ENCODE results near the gene ADCY1. TPM values are rescaled to one million over a fixed set of nuclear protein-coding genes. Genes with fewer than 3 reads are reported as not detected.

Gene ADCY1
- total RNA-seq, 4 donors from 2014 or later: 0.15 to 0.72 (median 0.26) TPM

DNA sequence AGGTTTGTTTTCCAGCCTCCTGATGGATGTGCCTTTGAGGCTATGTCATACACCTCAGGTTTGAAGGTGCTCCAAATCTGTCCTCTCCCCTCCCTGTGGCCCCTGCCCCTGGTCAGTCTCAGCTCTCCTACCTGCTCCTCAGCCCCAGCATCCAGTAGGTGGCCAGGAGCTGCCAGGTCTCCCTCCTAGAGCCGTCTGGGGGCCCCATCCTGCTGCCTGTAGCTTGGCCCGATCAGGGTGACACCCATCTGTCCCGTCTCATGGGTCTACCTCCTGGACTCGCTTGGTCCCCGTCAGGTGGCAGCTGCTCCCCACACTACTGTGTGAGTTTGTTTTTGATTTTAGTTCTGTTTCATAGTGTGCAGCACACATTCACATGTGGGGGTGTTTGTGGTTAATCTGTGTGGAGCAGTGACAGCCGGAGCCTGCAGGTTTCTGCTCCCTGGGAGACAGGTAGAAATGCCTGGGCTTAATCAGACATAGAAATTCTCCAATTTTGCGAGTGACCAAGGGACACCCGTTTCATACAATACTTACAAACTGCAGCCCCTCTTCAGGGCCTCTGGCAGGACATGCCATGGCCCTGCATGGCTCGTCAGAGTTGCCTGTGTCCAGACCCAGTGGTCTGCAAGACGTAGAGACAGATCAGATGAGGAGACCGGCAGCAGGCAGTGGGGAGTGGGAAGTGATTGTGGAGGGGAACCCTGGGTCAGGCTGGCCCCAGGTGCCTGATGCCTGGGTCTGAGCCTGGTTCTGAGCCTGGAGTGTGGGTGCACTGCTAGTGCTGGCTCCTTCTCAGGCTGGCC, 17.1 kb downstream of the ADCY1 start:
- no peak overlapping the region for H3K27ac ChIP-seq
- 88% methylated on average over 11 of the region's 11 CpGs for WGBS
- no peaks in the 10 kb centered on the region for H3K4me1 ChIP-seq
- TF ChIP-seq EP300 (IDR thresholded peaks at IDR 0.05) (no peak), CTCF (IDR thresholded peaks at IDR 0.05) (no peak), POLR2AphosphoS5 (IDR thresholded peaks at IDR 0.05) (no peak), POLR2A (IDR thresholded peaks at IDR 0.05) (no peak)
- H3K9me3 ChIP-seq: no peaks in the 10 kb centered on the region
- H3K36me3 ChIP-seq: no peaks in the 10 kb centered on the region
- no peaks in the 10 kb centered on the region for H3K27me3 ChIP-seq
- peak in 1 of 2 donors; percentile 66 for DNase-seq (ENCODE audit: low spot score in 2 of 2)
- H3K4me3 ChIP-seq: no peak overlapping the region

DNA sequence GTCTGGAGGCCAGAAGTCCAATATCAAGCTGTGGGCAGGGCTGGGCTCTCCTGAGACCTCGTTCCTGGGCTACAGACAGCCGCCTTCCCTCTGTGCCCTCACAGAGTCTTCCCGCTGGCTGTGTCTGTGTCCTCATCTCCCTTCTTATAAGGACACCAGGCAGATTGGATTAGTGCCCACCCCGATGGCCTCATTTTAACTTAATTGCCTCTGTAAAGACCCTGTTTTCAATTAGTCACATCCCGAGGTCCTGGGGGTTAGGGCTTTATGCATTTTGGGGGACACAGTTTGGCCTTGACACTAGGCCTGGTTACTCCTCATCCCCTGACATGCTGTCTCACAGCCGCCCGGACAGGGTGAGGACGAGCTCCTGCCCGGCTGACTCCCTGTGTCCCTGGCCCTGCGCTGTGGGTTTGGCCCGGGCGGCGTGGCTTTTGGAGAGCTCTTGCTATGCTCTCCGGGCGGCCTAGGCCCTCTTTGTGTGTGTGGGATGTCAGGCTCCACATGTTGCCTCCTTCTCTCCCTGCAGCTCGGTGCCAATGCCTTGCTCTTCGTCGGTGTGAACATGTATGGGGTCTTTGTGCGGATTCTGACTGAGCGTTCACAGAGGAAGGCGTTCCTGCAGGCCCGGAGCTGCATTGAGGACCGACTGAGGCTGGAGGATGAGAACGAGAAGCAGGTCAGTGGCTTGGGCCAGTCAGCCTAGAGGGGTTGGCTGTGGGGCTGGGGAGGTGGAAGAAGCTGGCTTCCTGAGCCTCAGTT, 18.2 kb downstream of the ADCY1 start:
- no peak overlapping the region for H3K27ac ChIP-seq
- no peaks in the 10 kb centered on the region for H3K36me3 ChIP-seq
- DNase-seq (ENCODE audit: low spot score in 2 of 2): peak in 1 of 2 donors; percentile 65
- 85% methylated on average over 22 of the region's 24 CpGs for WGBS
- no peaks in the 10 kb centered on the region for H3K4me1 ChIP-seq
- H3K9me3 ChIP-seq: no peaks in the 10 kb centered on the region
- TF ChIP-seq POLR2AphosphoS5 (IDR thresholded peaks at IDR 0.05) (no peak), CTCF (IDR thresholded peaks at IDR 0.05) (no peak)
- no peaks in the 10 kb centered on the region for H3K27me3 ChIP-seq
- no peak overlapping the region for H3K4me3 ChIP-seq

- Histone ChIP-seq H3K27me3 (no peaks in the 10 kb centered on the region), H3K9me3 (no peaks in the 10 kb centered on the region), H3K4me3 (no peak overlapping the region), H3K27ac (no peak overlapping the region), H3K36me3 (no peaks in the 10 kb centered on the region), H3K4me1 (no peaks in the 10 kb centered on the region)
- DNase-seq (ENCODE audit: low spot score in 2 of 2): peak in 1 of 2 donors; percentile 65
- 91% methylated on average over 5 of the region's 12 CpGs for WGBS
- no peak for TF ChIP-seq POLR2A (IDR thresholded peaks at IDR 0.05)
- no peak for TF ChIP-seq EP300 (IDR thresholded peaks at IDR 0.05)
- TF ChIP-seq CTCF (IDR thresholded peaks at IDR 0.05): no peak
Measured at GRCh38 chr7:45593121-45593541, 19.0 kb downstream of the ADCY1 start.

- Histone ChIP-seq H3K9me3 (no peaks in the 10 kb centered on the region), H3K27me3 (no peaks in the 10 kb centered on the region), H3K27ac (no peak overlapping the region), H3K36me3 (no peaks in the 10 kb centered on the region), H3K4me1 (no peaks in the 10 kb centered on the region), H3K4me3 (no peak overlapping the region)
- TF ChIP-seq CTCF (IDR thresholded peaks at IDR 0.05) (no peak), POLR2A (IDR thresholded peaks at IDR 0.05) (no peak), POLR2AphosphoS5 (IDR thresholded peaks at IDR 0.05) (no peak), EP300 (IDR thresholded peaks at IDR 0.05) (no peak)
- DNase-seq (ENCODE audit: low spot score in 2 of 2): no peak
- 93% methylated on average over 8 of the region's 8 CpGs for WGBS
Measured at GRCh38 chr7:45593877-45594276, 19.7 kb downstream of the ADCY1 start.

Data from suprapubic skin (tissue), 4 donors.